Measurements from ENCODE around the gene OXER1.
A peak's percentile ranks its signal among the peaks of the same experiment; 100 is the strongest.

OXER1 gene

GRCh38 chr2:42769583-42770287 lies 5.8 kb upstream of the OXER1 start:
- DNase-seq, result no peak

- DNase-seq, result no peak
Measured at GRCh38 chr2:42768706-42769256, 4.8 kb upstream of the OXER1 start.

DNA sequence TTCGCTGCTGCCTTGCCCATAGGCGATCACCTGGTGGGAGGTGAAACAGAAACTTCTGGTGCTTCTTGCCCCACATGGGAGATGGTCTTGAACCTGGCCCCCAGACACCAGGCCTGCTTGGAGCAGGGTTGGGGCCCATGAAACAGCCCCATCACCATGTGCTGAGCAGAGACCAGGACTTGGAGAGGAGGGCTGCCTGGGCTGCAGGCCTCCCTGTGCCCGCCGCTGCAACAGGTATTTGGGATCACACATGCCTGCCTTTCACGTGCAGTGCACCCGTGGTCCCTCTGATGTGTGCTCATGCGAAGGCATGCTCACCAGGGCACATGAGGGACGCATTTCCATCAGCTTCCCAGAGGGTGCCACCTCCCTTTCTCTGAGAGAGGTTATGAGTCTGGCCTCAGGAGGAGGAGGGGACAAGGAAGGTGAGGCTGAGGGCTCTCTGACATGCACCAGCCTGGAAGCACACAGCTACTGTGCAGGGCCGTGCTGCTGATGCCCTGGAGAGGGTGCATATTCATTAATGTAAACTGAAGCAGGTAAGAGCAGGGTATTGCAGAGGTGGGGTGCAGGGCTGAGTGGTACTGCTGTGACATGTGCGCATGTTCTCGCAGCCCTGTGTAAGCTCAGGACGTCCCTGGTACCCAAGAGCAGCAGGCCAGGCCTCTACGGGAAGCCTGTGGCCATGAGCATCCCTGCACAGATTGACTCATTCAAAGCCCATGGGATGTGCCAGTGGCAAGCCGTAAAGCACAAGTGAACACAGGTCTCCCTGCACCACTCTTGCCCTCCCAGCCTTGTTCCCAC lies 4.2 kb upstream of the OXER1 start:
- DNase-seq, result no peak

GRCh38 chr2:42767080-42767898 lies 3.4 kb upstream of the OXER1 start:
- DNase-seq, result no peak

- DNase-seq, result no peak
Measured at GRCh38 chr2:42765686-42766085, 1.8 kb upstream of the OXER1 start.

- DNase-seq, result no peak
Measured at GRCh38 chr2:42764901-42765300, 966 bp upstream of the OXER1 start.

DNA sequence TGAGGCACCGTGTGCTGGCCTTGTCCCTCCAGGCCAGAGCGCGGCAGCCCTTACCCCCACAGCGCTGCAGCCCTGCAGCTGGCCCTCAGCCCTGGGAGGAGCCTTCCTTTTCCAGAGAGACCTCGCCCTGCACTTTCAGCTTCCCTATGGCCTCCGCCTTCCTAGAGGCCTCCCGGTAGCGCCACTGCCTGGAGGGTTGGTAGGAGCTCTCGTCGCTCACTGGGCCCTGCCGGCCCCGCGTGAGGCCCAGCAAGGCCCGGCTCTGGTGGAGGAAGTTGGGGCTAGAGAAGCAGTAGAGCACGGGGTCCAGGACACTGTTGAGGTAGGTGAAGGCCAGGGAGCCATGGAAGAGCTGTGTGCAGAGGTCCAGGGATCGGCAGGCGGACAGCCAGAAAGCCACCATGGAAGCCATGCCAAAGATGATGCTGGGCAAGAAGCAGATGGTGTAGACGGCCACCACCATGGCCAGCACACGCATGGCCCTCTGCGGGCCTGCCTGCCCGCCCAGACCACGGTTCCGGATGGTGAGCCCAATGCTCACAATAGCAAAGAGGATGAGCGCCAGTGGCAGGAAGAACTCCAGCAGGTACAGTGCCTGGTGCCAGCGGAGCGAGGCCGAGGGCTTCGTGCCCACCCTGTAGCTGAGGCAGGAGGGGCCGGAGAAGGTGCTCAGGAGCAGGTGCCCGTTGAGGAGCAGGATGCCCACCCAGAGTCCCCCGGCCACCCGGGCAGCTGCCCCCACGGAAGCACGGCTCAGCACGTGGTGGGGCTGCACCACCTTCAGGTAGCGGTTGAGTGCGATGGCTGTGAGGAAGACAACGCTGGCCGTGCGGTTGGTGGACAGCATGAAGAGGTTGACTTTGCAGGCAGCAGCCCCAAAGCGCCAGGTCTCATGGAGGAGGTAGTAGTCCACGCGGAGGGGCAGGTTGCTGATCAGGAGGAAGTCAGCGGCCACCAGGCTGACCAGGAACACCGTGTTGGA lies 821 bp downstream of the OXER1 start:
- DNase-seq, result no peak

- DNase-seq, result no peak
Measured at GRCh38 chr2:42762155-42762554, 1.8 kb downstream of the OXER1 start.

- no peak for DNase-seq
Measured at GRCh38 chr2:42761554-42761953, 2.4 kb downstream of the OXER1 start.

GRCh38 chr2:42758751-42759150 lies 5.2 kb downstream of the OXER1 start:
- no peak for DNase-seq

GRCh38 chr2:42757981-42758740 lies 5.8 kb downstream of the OXER1 start:
- no peak for DNase-seq

DNA sequence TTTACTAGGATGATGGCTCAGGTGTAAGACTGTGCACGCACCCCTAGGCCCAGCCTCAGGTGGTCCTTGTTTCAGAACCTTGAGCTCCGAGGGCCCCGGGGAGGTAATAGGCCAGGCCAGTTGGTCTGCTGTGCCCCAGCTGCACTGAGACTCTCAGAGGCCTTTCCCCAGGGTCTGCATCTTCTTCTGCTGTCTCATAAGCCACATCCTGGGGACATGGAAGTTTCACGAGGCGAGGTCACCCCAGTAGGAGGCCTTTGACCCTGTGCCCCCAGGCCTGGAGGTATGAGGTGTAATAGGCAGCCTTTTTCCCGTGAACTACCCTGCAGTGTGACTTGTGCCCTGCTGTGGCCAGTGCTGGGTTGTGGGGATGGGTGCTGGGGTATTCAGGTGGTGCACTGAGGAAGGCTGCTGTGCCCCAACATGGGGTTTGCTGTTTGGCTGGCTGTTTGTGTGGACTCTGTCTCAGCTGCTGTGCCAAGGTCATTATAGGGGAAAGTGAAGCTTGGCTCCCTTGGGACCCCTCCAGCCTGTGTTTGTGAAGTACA lies 6.9 kb downstream of the OXER1 start:
- DNase-seq, result no peak

DNA sequence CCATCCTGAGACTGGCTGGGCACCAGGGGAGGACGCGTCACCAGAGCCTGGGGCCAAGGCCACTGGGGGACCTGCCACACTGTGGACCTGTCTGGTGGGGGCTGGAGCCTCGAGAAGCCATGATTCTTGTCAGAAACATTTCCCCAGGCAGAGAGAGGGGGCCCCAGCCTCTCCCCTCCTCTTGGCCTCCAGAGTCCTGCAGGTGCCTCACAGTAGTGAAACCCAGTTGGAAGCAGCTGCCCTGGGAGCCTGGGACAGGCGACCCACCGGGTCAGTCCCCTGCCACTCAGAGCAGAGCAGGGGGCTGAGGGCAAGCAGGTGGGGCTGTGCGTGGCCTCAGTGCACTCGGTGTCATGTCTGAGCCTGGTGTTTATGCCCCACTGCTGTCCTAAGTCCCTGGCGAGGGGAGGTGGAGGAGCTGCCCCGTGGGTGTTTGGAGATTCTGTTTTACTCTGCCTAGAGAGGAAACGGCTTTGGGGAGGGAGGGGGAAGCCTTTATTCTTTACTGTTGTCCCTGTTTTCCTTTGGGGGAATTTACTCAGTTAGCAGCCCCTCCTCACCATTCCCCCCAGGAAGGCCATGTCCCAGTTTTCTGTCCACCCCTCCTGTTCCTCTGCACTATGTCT lies 7.7 kb downstream of the OXER1 start:
- no peak for DNase-seq

DNA sequence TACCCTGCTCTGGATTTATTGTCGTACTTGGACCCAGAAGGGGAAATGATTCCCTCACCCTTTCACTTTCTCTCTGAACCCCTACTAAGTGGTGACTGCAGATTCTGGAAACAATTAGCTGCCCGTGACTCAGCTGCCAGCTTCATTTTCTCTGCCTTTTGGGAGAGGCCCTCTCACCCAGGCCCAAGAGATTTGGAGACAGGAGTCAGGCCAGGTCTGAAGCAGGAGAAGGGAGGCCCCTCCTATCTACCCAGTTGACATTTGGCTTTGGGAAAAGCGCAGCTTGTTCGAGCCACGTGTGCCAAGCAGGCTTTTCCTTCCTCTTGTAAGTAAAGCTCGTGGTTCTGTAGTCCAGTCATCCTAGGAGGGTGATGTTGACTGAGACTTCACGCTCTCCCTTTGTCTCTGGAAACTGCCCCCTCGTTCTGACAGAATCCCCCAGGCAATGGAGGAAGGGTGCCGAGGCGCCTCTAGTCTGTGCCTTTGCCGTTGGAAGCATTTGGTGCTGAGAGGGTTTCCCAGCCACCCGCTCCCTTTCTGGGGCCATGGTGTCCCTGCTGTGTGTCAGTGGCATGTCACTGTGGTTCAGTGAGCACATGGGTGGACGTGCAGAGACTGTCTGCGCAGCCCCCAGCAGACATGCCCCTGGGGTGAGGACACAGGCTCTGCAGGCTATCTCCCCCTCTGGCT lies 8.6 kb downstream of the OXER1 start:
- peak; percentile 33 to 42 for DNase-seq

- DNase-seq, result no peak
Measured at GRCh38 chr2:42754776-42755140, 9.2 kb downstream of the OXER1 start.

- DNase-seq, result no peak
Measured at GRCh38 chr2:42754021-42754775, 9.7 kb downstream of the OXER1 start.

- no peak for DNase-seq
Measured at GRCh38 chr2:42752816-42753813, 10.8 kb downstream of the OXER1 start.

GRCh38 chr2:42752314-42752713 lies 11.6 kb downstream of the OXER1 start:
- no peak for DNase-seq
